Activated CD8-positive, alpha-beta memory T cell treated with anti-CD3 and anti-CD28 coated beads for 48 hours (primary cell): Measurements from ENCODE around the gene CBX4.

Experiments used
- DNase-seq, 3 experiments: peaks; one replicate each; pipeline ENCODE4 v3.0.0-alpha.2; 2020; ENCODE audit warnings: low read depth in 2 of 3, low spot score in 2 of 3

Gene CBX4

GRCh38 chr17:79839356-79840268 is at the start of gene CBX4:
Gene CBX4, minus strand, starts transcription at chr17:79839440. Its CDS starts 189 bp downstream, at chr17:79839251.
- peak in 2 of 3 experiments; percentile 69 to 83 for DNase-seq

GRCh38 chr17:79888009-79888540 is 48.8 kb upstream of the CBX4 start:
- DNase-seq, result no peak

- DNase-seq, result no peak
Observed at GRCh38 chr17:79887451-79887991, 48.3 kb upstream of the CBX4 start.

GRCh38 chr17:79883202-79883601 is 44.0 kb upstream of the CBX4 start:
- DNase-seq, result no peak

GRCh38 chr17:79878329-79878947 is 39.2 kb upstream of the CBX4 start:
- no peak for DNase-seq

- no peak for DNase-seq
Observed at GRCh38 chr17:79877041-79877440, 37.8 kb upstream of the CBX4 start.

- DNase-seq, result no peak
Observed at GRCh38 chr17:79875511-79875910, 36.3 kb upstream of the CBX4 start.

GRCh38 chr17:79874329-79874981 is 35.2 kb upstream of the CBX4 start:
- DNase-seq, result no peak

GRCh38 chr17:79873583-79873982 is 34.3 kb upstream of the CBX4 start:
- DNase-seq, result no peak

GRCh38 chr17:79872762-79873161 is 33.5 kb upstream of the CBX4 start:
- no peak for DNase-seq

- no peak for DNase-seq
Observed at GRCh38 chr17:79871131-79871530, 31.9 kb upstream of the CBX4 start.

- no peak for DNase-seq
Observed at GRCh38 chr17:79870540-79870939, 31.3 kb upstream of the CBX4 start.

GRCh38 chr17:79866791-79867518 is 27.7 kb upstream of the CBX4 start:
- DNase-seq, result no peak

GRCh38 chr17:79865351-79866210 is 26.3 kb upstream of the CBX4 start:
- no peak for DNase-seq

- no peak for DNase-seq
Observed at GRCh38 chr17:79864617-79865250, 25.5 kb upstream of the CBX4 start.

GRCh38 chr17:79864147-79864546 is 24.9 kb upstream of the CBX4 start:
- DNase-seq, result no peak

- DNase-seq, result no peak
Observed at GRCh38 chr17:79862771-79863440, 23.7 kb upstream of the CBX4 start.

- DNase-seq, result no peak
Observed at GRCh38 chr17:79862238-79862637, 23.0 kb upstream of the CBX4 start.
